Measurements from ENCODE around the gene CHD2. TPM values are rescaled to one million over a fixed set of nuclear protein-coding genes. Genes with fewer than 3 reads are reported as not detected.

Gene CHD2
- total RNA-seq, 1 donor from 2014 or later, result 105 TPM

- peaks cover 11% of the 10 kb centered on the region for H3K4me1 Mint-ChIP-seq (ENCODE audit: low read depth, unreplicated experiment)
- no peak overlapping the region for H3K4me3 Mint-ChIP-seq (ENCODE audit: unreplicated experiment)
- no peaks in the 10 kb centered on the region for H3K36me3 ChIP-seq (ENCODE audit: insufficient read depth, low read length)
Observed at GRCh38 chr15:93063796-93064690, 163.9 kb downstream of the CHD2 start.

GRCh38 chr15:93065641-93066045 lies 165.5 kb downstream of the CHD2 start:
- H3K27me3 Mint-ChIP-seq (ENCODE audit: low read depth, unreplicated experiment), result no peaks in the 10 kb centered on the region
- H3K27ac Mint-ChIP-seq (ENCODE audit: unreplicated experiment), result no peak overlapping the region
- no peak overlapping the region for H3K4me3 Mint-ChIP-seq (ENCODE audit: unreplicated experiment)
- TF ChIP-seq CTCF (IDR thresholded peaks at IDR 0.05; ENCODE audit: insufficient read depth, low read depth, low read length), result no peak
- no peak for TF ChIP-seq EZH2 (IDR thresholded peaks at IDR 0.05; ENCODE audit: insufficient read depth, low read length)
- FAIRE-seq (no peak), DNase-seq (ENCODE audit: low read depth) (no peak)
- peaks cover 57% of the 10 kb centered on the region for H3K27me3 ChIP-seq (ENCODE audit: insufficient read depth, low read length)
- no peaks in the 10 kb centered on the region for H3K36me3 ChIP-seq (ENCODE audit: insufficient read depth, low read length)
- no peak overlapping the region for H3K27ac ChIP-seq (ENCODE audit: low read depth, low read length)
- no peak overlapping the region for H3K4me3 ChIP-seq (ENCODE audit: insufficient read depth, low read depth, low read length)
- peaks cover 13% of the 10 kb centered on the region for H3K4me1 Mint-ChIP-seq (ENCODE audit: low read depth, unreplicated experiment)
- H3K36me3 Mint-ChIP-seq (ENCODE audit: low read depth, unreplicated experiment), result peaks cover 2% of the 10 kb centered on the region
- no peak overlapping the region for H2AFZ ChIP-seq (ENCODE audit: low read depth, low read length)
- H3K4me2 ChIP-seq (ENCODE audit: low read length), result no peak overlapping the region
- no peaks in the 10 kb centered on the region for H3K9me3 ChIP-seq (ENCODE audit: insufficient read depth, low read depth, low read length)
- no peaks in the 10 kb centered on the region for H3K9me3 Mint-ChIP-seq (ENCODE audit: unreplicated experiment)
- no peaks in the 10 kb centered on the region for H3K79me2 ChIP-seq (ENCODE audit: insufficient read depth, low read length)
- H3K4me1 ChIP-seq (ENCODE audit: insufficient read depth, low read length), result no peaks in the 10 kb centered on the region
- H3K9ac ChIP-seq (ENCODE audit: low read length), result no peak overlapping the region
- H4K20me1 ChIP-seq (ENCODE audit: insufficient read depth, low read length), result peaks cover 2% of the 10 kb centered on the region

More at GRCh38 chr15:93063796-93064690, 163.9 kb downstream of the CHD2 start:
- DNase-seq (ENCODE audit: low read depth), result no peak
- H3K27me3 ChIP-seq (ENCODE audit: insufficient read depth, low read length), result peaks cover 50% of the 10 kb centered on the region
- no peak overlapping the region for H3K4me2 ChIP-seq (ENCODE audit: low read length)
- no peak overlapping the region for H2AFZ ChIP-seq (ENCODE audit: low read depth, low read length)
- H3K79me2 ChIP-seq (ENCODE audit: insufficient read depth, low read length), result no peaks in the 10 kb centered on the region
- no peaks in the 10 kb centered on the region for H3K4me1 ChIP-seq (ENCODE audit: insufficient read depth, low read length)
- peaks cover 2% of the 10 kb centered on the region for H4K20me1 ChIP-seq (ENCODE audit: insufficient read depth, low read length)
- FAIRE-seq, result no peak
- Mint-ChIP-seq H3K36me3 (ENCODE audit: low read depth, unreplicated experiment) (peaks cover 2% of the 10 kb centered on the region), H3K27ac (ENCODE audit: unreplicated experiment) (no peak overlapping the region), H3K27me3 (ENCODE audit: low read depth, unreplicated experiment) (no peaks in the 10 kb centered on the region), H3K9me3 (ENCODE audit: unreplicated experiment) (no peaks in the 10 kb centered on the region)
- TF ChIP-seq CTCF (IDR thresholded peaks at IDR 0.05; ENCODE audit: insufficient read depth, low read depth, low read length) (no peak), EZH2 (IDR thresholded peaks at IDR 0.05; ENCODE audit: insufficient read depth, low read length) (no peak)
- H3K4me3 ChIP-seq (ENCODE audit: insufficient read depth, low read depth, low read length), result no peak overlapping the region
- no peak overlapping the region for H3K27ac ChIP-seq (ENCODE audit: low read depth, low read length)
- no peak overlapping the region for H3K9ac ChIP-seq (ENCODE audit: low read length)
- no peaks in the 10 kb centered on the region for H3K9me3 ChIP-seq (ENCODE audit: insufficient read depth, low read depth, low read length)

GRCh38 chr15:93066224-93066681 lies 166.1 kb downstream of the CHD2 start:
- Histone ChIP-seq H3K27ac (ENCODE audit: low read depth, low read length) (no peak overlapping the region), H3K9me3 (ENCODE audit: insufficient read depth, low read depth, low read length) (no peaks in the 10 kb centered on the region), H3K4me1 (ENCODE audit: insufficient read depth, low read length) (peaks cover under 1% of the 10 kb centered on the region), H4K20me1 (ENCODE audit: insufficient read depth, low read length) (peaks cover 2% of the 10 kb centered on the region), H3K4me3 (ENCODE audit: insufficient read depth, low read depth, low read length) (no peak overlapping the region), H3K36me3 (ENCODE audit: insufficient read depth, low read length) (no peaks in the 10 kb centered on the region), H3K9ac (ENCODE audit: low read length) (no peak overlapping the region), H2AFZ (ENCODE audit: low read depth, low read length) (no peak overlapping the region), H3K27me3 (ENCODE audit: insufficient read depth, low read length) (peaks cover 59% of the 10 kb centered on the region), H3K79me2 (ENCODE audit: insufficient read depth, low read length) (no peaks in the 10 kb centered on the region), H3K4me2 (ENCODE audit: low read length) (peak overlapping the region; percentile 30)
- no peak overlapping the region for H3K4me3 Mint-ChIP-seq (ENCODE audit: unreplicated experiment)
- no peak for FAIRE-seq
- H3K27ac Mint-ChIP-seq (ENCODE audit: unreplicated experiment), result no peak overlapping the region
- peaks cover 18% of the 10 kb centered on the region for H3K4me1 Mint-ChIP-seq (ENCODE audit: low read depth, unreplicated experiment)
- TF ChIP-seq EZH2 (IDR thresholded peaks at IDR 0.05; ENCODE audit: insufficient read depth, low read length), result peak; percentile 59
- TF ChIP-seq CTCF (IDR thresholded peaks at IDR 0.05; ENCODE audit: insufficient read depth, low read depth, low read length), result no peak
- no peak for DNase-seq (ENCODE audit: low read depth)
- no peaks in the 10 kb centered on the region for H3K9me3 Mint-ChIP-seq (ENCODE audit: unreplicated experiment)
- peaks cover 2% of the 10 kb centered on the region for H3K36me3 Mint-ChIP-seq (ENCODE audit: low read depth, unreplicated experiment)
- no peaks in the 10 kb centered on the region for H3K27me3 Mint-ChIP-seq (ENCODE audit: low read depth, unreplicated experiment)

Data from astrocyte (in vitro differentiated cells and primary cell).